ENCODE data around the gene DEGS2. TPM values are rescaled to one million over a fixed set of nuclear protein-coding genes. Genes with fewer than 3 reads are reported as not detected.
"Not testable (repeated sequence)": the region's sequence is repeated elsewhere in the genome, so short reads cannot be mapped to it uniquely, and the experiment has no call there.

DEGS2 gene
- total RNA-seq, 2 donors from 2014 or later: 7.3 to 10.5 TPM

- no peaks in the 10 kb centered on the region for H3K27me3 ChIP-seq
- 83 to 85% methylated on average over 1 of the region's 1 CpG for WGBS, 2 donors
- no peaks in the 10 kb centered on the region for H3K36me3 ChIP-seq (replicated peaks in 1 of 2; ENCODE audit: insufficient read depth in 1 of 2, low read depth in 2 of 2)
- no peaks in the 10 kb centered on the region for H3K9me3 ChIP-seq
- no peak for DNase-seq
- no peak for TF ChIP-seq POLR2A (IDR thresholded peaks at IDR 0.05)
- TF ChIP-seq CTCF (IDR thresholded peaks at IDR 0.05): no peak
- H3K4me1 ChIP-seq: peaks cover 20% of the 10 kb centered on the region
- no peak overlapping the region for H3K4me3 ChIP-seq
- H3K27ac ChIP-seq: no peak overlapping the region
- intact Hi-C loops (cut with DNase I): no loop called here
- no peak for ATAC-seq
These were observed 30.7 kb upstream of the DEGS2 start for GRCh38 chr14:100190126-100190525.

- Histone ChIP-seq H3K27me3 (no peaks in the 10 kb centered on the region), H3K4me1 (peaks cover 18% of the 10 kb centered on the region), H3K27ac (no peak overlapping the region), H3K4me3 (no peak overlapping the region), H3K36me3 (replicated peaks in 1 of 2; ENCODE audit: insufficient read depth in 1 of 2, low read depth in 2 of 2) (no peaks in the 10 kb centered on the region), H3K9me3 (no peaks in the 10 kb centered on the region)
- ATAC-seq: no peak
- no peak for DNase-seq
- TF ChIP-seq CTCF (IDR thresholded peaks at IDR 0.05): no peak
- TF ChIP-seq POLR2A (IDR thresholded peaks at IDR 0.05): no peak
- 88 to 89% methylated on average over 7 to 12 of the region's 12 CpGs for WGBS, 2 donors
- intact Hi-C loops (cut with DNase I): no loop called here
These were observed 29.1 kb upstream of the DEGS2 start for GRCh38 chr14:100188392-100189030.

- no peak overlapping the region for H3K27ac ChIP-seq
- ATAC-seq: no peak
- TF ChIP-seq CTCF (IDR thresholded peaks at IDR 0.05) (no peak), POLR2A (IDR thresholded peaks at IDR 0.05) (no peak)
These were observed 27.9 kb upstream of the DEGS2 start for GRCh38 chr14:100187247-100187833.

GRCh38 chr14:100181876-100182551 lies 22.6 kb upstream of the DEGS2 start:
- H3K9me3 ChIP-seq; H3K27me3 ChIP-seq; intact Hi-C loops (cut with DNase I); ATAC-seq; DNase-seq; H3K36me3 ChIP-seq (replicated peaks in 1 of 2; ENCODE audit: insufficient read depth in 1 of 2, low read depth in 2 of 2); H3K4me3 ChIP-seq; H3K27ac ChIP-seq; H3K4me1 ChIP-seq: not testable (repeated sequence)
- 51 to 63% methylated on average over 3 of the region's 4 CpGs for WGBS, 2 donors

More at GRCh38 chr14:100187247-100187833, 27.9 kb upstream of the DEGS2 start:
- Histone ChIP-seq H3K4me3 (no peak overlapping the region), H3K9me3 (no peaks in the 10 kb centered on the region), H3K36me3 (replicated peaks in 1 of 2; ENCODE audit: insufficient read depth in 1 of 2, low read depth in 2 of 2) (no peaks in the 10 kb centered on the region), H3K27me3 (no peaks in the 10 kb centered on the region), H3K4me1 (peaks cover 10% of the 10 kb centered on the region)
- WGBS, 2 donors: 83 to 91% methylated on average over 12 of the region's 12 CpGs
- DNase-seq: no peak
- intact Hi-C loops (cut with DNase I): no loop called here

GRCh38 chr14:100180671-100181070 lies 21.2 kb upstream of the DEGS2 start:
- ATAC-seq; H3K27me3 ChIP-seq; intact Hi-C loops (cut with DNase I); H3K27ac ChIP-seq; H3K9me3 ChIP-seq; H3K4me3 ChIP-seq; H3K4me1 ChIP-seq; H3K36me3 ChIP-seq (replicated peaks in 1 of 2; ENCODE audit: insufficient read depth in 1 of 2, low read depth in 2 of 2); DNase-seq: not testable (repeated sequence)
- 91% methylated on average over 22 of the region's 30 CpGs; no CpG with 5 or more reads in 1 of the 2 donors for WGBS, 2 donors

All from body of pancreas (tissue), 4 donors.